H9 (cell line): ENCODE results near the gene URB1. TPM values are rescaled to one million over a fixed set of nuclear protein-coding genes. Genes with fewer than 3 reads are reported as not detected.

Experiments used
- DNase-seq: peaks from one replicate; pipeline ENCODE4 v3.0.0-alpha.2; 2017
- H2AFZ ChIP-seq: one replicate; pipeline ENCODE4 v1.6.1; 2013; ENCODE audit warnings: mild to moderate bottlenecking, low read length, control low read depth, moderate library complexity
- H2AK5ac ChIP-seq: 2 replicates; pipeline ENCODE4 v1.6.1; 2013; ENCODE audit warnings: low read length, control low read depth, mixed read lengths; ENCODE audit not compliant: insufficient read length
- H2BK120ac ChIP-seq: one replicate; pipeline ENCODE4 v1.6.1; 2013; ENCODE audit warnings: low read depth, mild to moderate bottlenecking, low read length, control low read depth, inconsistent platforms; ENCODE audit not compliant: poor library complexity, severe bottlenecking
- H2BK12ac ChIP-seq: 2 replicates; pipeline ENCODE4 v1.6.1; 2013; ENCODE audit warnings: low read length, control low read depth, mixed read lengths, low read depth; ENCODE audit not compliant: insufficient read length
- H2BK15ac ChIP-seq: 2 replicates; pipeline ENCODE4 v1.6.1; 2013; ENCODE audit warnings: low read depth, low read length, control low read depth
- H2BK20ac ChIP-seq: one replicate; pipeline ENCODE4 v1.6.1; 2013; ENCODE audit warnings: low read depth, mild to moderate bottlenecking, low read length, control low read depth, inconsistent platforms; ENCODE audit not compliant: poor library complexity, severe bottlenecking
- H2BK5ac ChIP-seq: 2 replicates; pipeline ENCODE4 v1.6.1; 2013; ENCODE audit warnings: low read length, control low read depth, mixed read lengths; ENCODE audit not compliant: insufficient read length
- H3K14ac ChIP-seq: 2 replicates; pipeline ENCODE4 v1.6.1; 2013; ENCODE audit warnings: low read length, control low read depth; ENCODE audit not compliant: insufficient read depth
- H3K18ac ChIP-seq: 2 replicates; pipeline ENCODE4 v1.6.1; 2013; ENCODE audit warnings: low read depth, mild to moderate bottlenecking, mixed read lengths, low read length, control low read depth; ENCODE audit not compliant: insufficient read length
- H3K23ac ChIP-seq: 2 replicates; pipeline ENCODE4 v1.6.1; 2013; ENCODE audit warnings: low read length, control low read depth, mixed read lengths, low read depth; ENCODE audit not compliant: insufficient read length
- H3K23me2 ChIP-seq: 2 replicates; pipeline ENCODE4 v1.6.1; 2013; ENCODE audit warnings: low read depth, mild to moderate bottlenecking, mixed read lengths, low read length, control low read depth; ENCODE audit not compliant: insufficient read length, poor library complexity, severe bottlenecking
- H3K27ac ChIP-seq: 2 replicates; pipeline ENCODE4 v1.5.1; 2013; ENCODE audit warnings: low read length, control low read depth, mixed read lengths, low read depth; ENCODE audit not compliant: insufficient read length
- H3K27me3 ChIP-seq: 2 replicates; pipeline ENCODE4 v1.6.1; 2013; ENCODE audit warnings: low read length, control low read depth, inconsistent platforms; ENCODE audit not compliant: insufficient read depth
- H3K4ac ChIP-seq: 2 replicates; pipeline ENCODE4 v1.6.1; 2013; ENCODE audit warnings: low read depth, mild to moderate bottlenecking, control low read depth, inconsistent platforms, low read length, moderate library complexity
- H3K4me1 ChIP-seq: 2 replicates; pipeline ENCODE4 v1.6.1; 2013; ENCODE audit warnings: low read length, control low read depth, inconsistent platforms; ENCODE audit not compliant: insufficient read depth
- H3K4me2 ChIP-seq: 2 replicates; pipeline ENCODE4 v1.6.1; 2013; ENCODE audit warnings: low read length, control low read depth, mixed read lengths; ENCODE audit not compliant: insufficient read length, insufficient read depth
- H3K56ac ChIP-seq: 2 replicates; pipeline ENCODE4 v1.6.1; 2013; ENCODE audit warnings: low read depth, mild to moderate bottlenecking, mixed read lengths, low read length, control low read depth; ENCODE audit not compliant: insufficient read length
- H3K79me1 ChIP-seq: 2 replicates; pipeline ENCODE4 v1.6.1; 2013; ENCODE audit warnings: low read depth, mild to moderate bottlenecking, moderate library complexity, low read length, control low read depth, inconsistent platforms; ENCODE audit not compliant: insufficient read depth, poor library complexity, severe bottlenecking
- H3K79me2 ChIP-seq: 2 replicates; pipeline ENCODE4 v1.6.1; 2013; ENCODE audit warnings: low read length, control low read depth, inconsistent platforms; ENCODE audit not compliant: insufficient read depth
- H3K9ac ChIP-seq: 2 replicates; pipeline ENCODE4 v1.6.1; 2013; ENCODE audit warnings: low read length, control low read depth, mixed read lengths; ENCODE audit not compliant: insufficient read length; ENCODE audit errors: extremely low read depth
- H3K9me3 ChIP-seq: one replicate; pipeline ENCODE4 v1.6.1; 2013; ENCODE audit warnings: low read depth, low read length, inconsistent platforms; ENCODE audit not compliant: control insufficient read depth
- H3T11ph ChIP-seq: one replicate; pipeline ENCODE4 v1.6.1; 2013; ENCODE audit warnings: mild to moderate bottlenecking, low read length, control low read depth, inconsistent platforms
- H4K20me1 ChIP-seq: one replicate; pipeline ENCODE4 v1.6.1; 2013; ENCODE audit not compliant: control insufficient read depth, insufficient read length, insufficient read depth
- H4K5ac ChIP-seq: 2 replicates; pipeline ENCODE4 v1.6.1; 2013; ENCODE audit warnings: low read depth, mild to moderate bottlenecking, mixed read lengths, low read length, control low read depth; ENCODE audit not compliant: insufficient read length
- H4K8ac ChIP-seq: replicated peaks from 2 replicates; pipeline ENCODE4 v1.6.1; 2013; ENCODE audit warnings: low read length, control low read depth, mixed read lengths, low read depth; ENCODE audit not compliant: insufficient read length
- H4K91ac ChIP-seq: 2 replicates; pipeline ENCODE4 v1.6.1; 2013; ENCODE audit warnings: low read depth, mild to moderate bottlenecking, moderate library complexity, mixed read lengths, low read length, control low read depth; ENCODE audit not compliant: insufficient read length
- H3K27ac Mint-ChIP-seq, 3 experiments: 2 replicates in 2 of 3; 3 replicates in 1 of 3; pipeline ENCODE4 v1.8.0; 2020 to 2021; ENCODE audit warnings: mixed read lengths in 3 of 3, mild to moderate bottlenecking in 1 of 3, moderate library complexity in 1 of 3
- H3K27me3 Mint-ChIP-seq: 2 replicates; pipeline ENCODE4 v1.8.0; 2021; ENCODE audit warnings: low read depth, mild to moderate bottlenecking, moderate library complexity, mixed read lengths
- H3K36me3 Mint-ChIP-seq, 3 experiments: 2 replicates in 2 of 3; 3 replicates in 1 of 3; pipeline ENCODE4 v1.8.0; 2020 to 2021; ENCODE audit warnings: low read depth in 3 of 3, mixed read lengths in 3 of 3; ENCODE audit not compliant: insufficient read depth in 1 of 3
- H3K4me1 Mint-ChIP-seq, 2 experiments: 2 replicates each; pipeline ENCODE4 v1.8.0; 2020; ENCODE audit warnings: mixed read lengths in 2 of 2
- H3K4me3 Mint-ChIP-seq, 2 experiments: 2 replicates in 1 of 2; 3 replicates in 1 of 2; pipeline ENCODE4 v1.8.0; 2020 to 2021; ENCODE audit warnings: mild to moderate bottlenecking in 2 of 2, mixed read lengths in 2 of 2, moderate library complexity in 1 of 2
- H3K9me3 Mint-ChIP-seq, 2 experiments: 2 replicates in 1 of 2; 3 replicates in 1 of 2; pipeline ENCODE4 v1.8.0; 2020; ENCODE audit warnings: mild to moderate bottlenecking in 2 of 2, mixed read lengths in 2 of 2, moderate library complexity in 1 of 2
- WGBS: extraction: QIAGEN DNeasy Blood & Tissue Kit; methylation state at CpG from one replicate; pipeline ENCODE4 v1.1.7; 2013; ENCODE audit warnings: missing lambda C conversion rate, low lambda C conversion rate, mixed read lengths; ENCODE audit not compliant: insufficient read length; ENCODE audit errors: extremely low coverage; 5-methylcytosine and 5-hydroxymethylcytosine counted together
- total RNA-seq: library from RNA; stranded (reverse); gene quantifications from 2 replicates; pipeline ENCODE4 v1.2.1, GENCODE V29; 2021
- TF ChIP-seq, protein P1 (sequence below): fragments of 200-600 bp; sonication (generic); conservative IDR thresholded peaks from 3 replicates; pipeline ENCODE4 v1.8.0; 2021; ENCODE audit warnings: antibody characterized with exemption, mild to moderate bottlenecking

URB1 gene
- total RNA-seq, 1 experiment from 2014 or later = 23.5 TPM

DNA sequence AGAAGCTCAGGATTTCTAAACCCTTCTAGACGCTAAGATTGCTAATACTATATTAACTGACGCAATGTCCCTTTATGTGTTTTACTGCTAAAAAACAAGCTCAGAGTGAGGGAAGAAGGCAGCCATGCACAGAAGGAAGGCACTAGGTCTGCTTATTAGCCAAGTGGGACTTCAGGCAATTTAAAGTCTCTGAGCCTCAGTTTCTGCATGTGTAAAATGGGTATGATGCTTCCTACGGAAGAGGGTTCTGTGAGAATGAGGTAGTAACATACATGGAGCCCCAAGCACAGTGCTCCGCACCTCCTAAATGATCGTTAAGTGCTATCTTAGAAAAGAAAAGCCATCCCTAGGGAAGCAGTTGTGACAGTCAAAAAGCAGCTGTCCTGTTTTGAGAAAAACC, 130.9 kb downstream of the URB1 start:
- Histone ChIP-seq H2BK12ac (no peak overlapping the region), H2BK5ac (no peak overlapping the region), H3K14ac (no peak overlapping the region), H2AK5ac (no peak overlapping the region), H3K4me1 (no peaks in the 10 kb centered on the region), H3K27me3 (no peaks in the 10 kb centered on the region), H2BK20ac (no peak overlapping the region), H3K79me1 (no peaks in the 10 kb centered on the region), H3K27ac (no peak overlapping the region), H3K9ac (no peak overlapping the region), H3K4me2 (no peak overlapping the region), H3K56ac (no peak overlapping the region), H2BK120ac (no peak overlapping the region), H4K20me1 (no peaks in the 10 kb centered on the region), H3K18ac (no peak overlapping the region), H2BK15ac (no peak overlapping the region), H4K8ac (no peak overlapping the region), H2AFZ (no peak overlapping the region), H3K23me2 (no peaks in the 10 kb centered on the region), H4K91ac (no peak overlapping the region), H3K23ac (no peak overlapping the region), H3K79me2 (0 out of 2 replicates have a peak, but pooled peaks cover 2% of the 10 kb centered on the region), H3T11ph (no peak overlapping the region), H3K4ac (no peak overlapping the region), H4K5ac (no peak overlapping the region), H3K9me3 (no peaks in the 10 kb centered on the region)
- H3K4me3 Mint-ChIP-seq = no peak overlapping the region
- H3K9me3 Mint-ChIP-seq = peaks cover 0 to 2% of the 10 kb centered on the region in 2 experiments; a peak in 1 of 5 replicates
- no peak for DNase-seq
- TF ChIP-seq, protein P1, sequence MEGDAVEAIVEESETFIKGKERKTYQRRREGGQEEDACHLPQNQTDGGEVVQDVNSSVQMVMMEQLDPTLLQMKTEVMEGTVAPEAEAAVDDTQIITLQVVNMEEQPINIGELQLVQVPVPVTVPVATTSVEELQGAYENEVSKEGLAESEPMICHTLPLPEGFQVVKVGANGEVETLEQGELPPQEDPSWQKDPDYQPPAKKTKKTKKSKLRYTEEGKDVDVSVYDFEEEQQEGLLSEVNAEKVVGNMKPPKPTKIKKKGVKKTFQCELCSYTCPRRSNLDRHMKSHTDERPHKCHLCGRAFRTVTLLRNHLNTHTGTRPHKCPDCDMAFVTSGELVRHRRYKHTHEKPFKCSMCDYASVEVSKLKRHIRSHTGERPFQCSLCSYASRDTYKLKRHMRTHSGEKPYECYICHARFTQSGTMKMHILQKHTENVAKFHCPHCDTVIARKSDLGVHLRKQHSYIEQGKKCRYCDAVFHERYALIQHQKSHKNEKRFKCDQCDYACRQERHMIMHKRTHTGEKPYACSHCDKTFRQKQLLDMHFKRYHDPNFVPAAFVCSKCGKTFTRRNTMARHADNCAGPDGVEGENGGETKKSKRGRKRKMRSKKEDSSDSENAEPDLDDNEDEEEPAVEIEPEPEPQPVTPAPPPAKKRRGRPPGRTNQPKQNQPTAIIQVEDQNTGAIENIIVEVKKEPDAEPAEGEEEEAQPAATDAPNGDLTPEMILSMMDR = no peak
- H3K27ac Mint-ChIP-seq = no peak overlapping the region
- H3K27me3 Mint-ChIP-seq = no peaks in the 10 kb centered on the region
- H3K36me3 Mint-ChIP-seq = peaks cover 12 to 15% (median 13%) of the 10 kb centered on the region in 3 experiments
- H3K4me1 Mint-ChIP-seq = peaks cover 4 to 5% of the 10 kb centered on the region in 2 experiments; a peak in 3 of 4 replicates
- no CpG with 5 or more reads among the region's 5 CpGs for WGBS

Other genes starting within 250 kb of the URB1 start
- 56.3 and 56.5 TPM in 2 replicates for gene MIS18A, start 114.0 kb downstream of the URB1 start, total RNA-seq
- not detected in 2 replicates for gene MRAP, start 94.2 kb downstream of the URB1 start, total RNA-seq
- gene EVA1C, start 19.7 kb upstream of the URB1 start, total RNA-seq = 0.98 and 1.8 TPM in 2 replicates
- 3.4 and 5.1 TPM in 2 replicates for gene TCP10L, start 192.5 kb upstream of the URB1 start, total RNA-seq
- 78.9 and 81.8 TPM in 2 replicates for gene CFAP298, start 219.4 kb upstream of the URB1 start, total RNA-seq